NCI-H460 (cell line): ENCODE measurements around the gene TBX21. TPM values are rescaled to one million over a fixed set of nuclear protein-coding genes. Genes with fewer than 3 reads are reported as not detected.
"Not testable (repeated sequence)": the region's sequence is repeated elsewhere in the genome, so short reads cannot be mapped to it uniquely, and the experiment has no call there.

Experiments
- DNase-seq: peaks from one replicate; pipeline ENCODE4 v3.0.0-alpha.2; 2016; ENCODE audit warnings: low read depth; ENCODE audit errors: extremely low read depth
- total RNA-seq: library from RNA; depleted of rRNA; stranded (reverse); fragments of >200 nt; shearing (Covaris generic); gene quantifications from 2 replicates; pipeline ENCODE4 v1.2.3, GENCODE V29; 2014

Gene TBX21
- total RNA-seq, 1 experiment from 2014 or later: not detected

DNA sequence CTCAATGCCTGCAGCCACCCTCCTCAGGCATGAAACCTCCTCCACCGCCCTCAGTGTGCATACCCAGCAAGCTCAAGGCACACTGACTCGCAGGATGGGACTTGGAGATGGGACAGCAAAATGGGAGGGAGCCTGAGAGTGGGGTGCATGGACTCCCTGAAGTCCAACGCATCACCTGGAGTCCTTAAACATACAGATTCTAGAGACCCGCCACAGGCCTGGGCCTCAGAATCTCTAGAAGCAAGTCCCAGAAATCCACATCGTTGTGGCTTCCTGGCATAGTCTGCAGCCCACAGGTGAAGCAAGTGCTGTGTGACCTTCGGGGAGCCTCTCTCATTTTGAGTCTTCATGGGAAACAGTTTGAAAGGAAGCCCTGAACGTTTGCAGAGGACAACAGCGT lies 3.6 kb upstream of the TBX21 start:
- no peak for DNase-seq

DNA sequence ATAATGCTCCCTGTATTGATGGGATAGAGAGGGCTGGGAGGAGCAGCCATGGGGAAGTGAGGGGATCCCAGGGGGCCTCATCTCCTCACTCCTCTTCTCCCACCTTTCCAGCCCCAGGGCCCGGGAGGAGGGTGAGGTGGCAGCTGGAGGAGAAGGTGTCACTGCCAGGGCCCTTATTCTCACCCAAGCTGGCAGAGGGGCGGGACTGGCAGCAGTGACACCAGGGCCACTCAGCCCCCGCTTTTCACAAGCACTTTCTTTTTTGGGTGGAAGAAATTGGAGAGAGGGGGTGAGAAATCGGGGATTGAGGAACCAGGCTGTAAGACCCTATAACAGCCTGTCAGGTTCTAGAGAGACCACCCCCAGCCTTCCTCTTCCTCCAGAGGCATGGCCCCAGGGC lies 2.4 kb upstream of the TBX21 start:
- no peak for DNase-seq

DNA sequence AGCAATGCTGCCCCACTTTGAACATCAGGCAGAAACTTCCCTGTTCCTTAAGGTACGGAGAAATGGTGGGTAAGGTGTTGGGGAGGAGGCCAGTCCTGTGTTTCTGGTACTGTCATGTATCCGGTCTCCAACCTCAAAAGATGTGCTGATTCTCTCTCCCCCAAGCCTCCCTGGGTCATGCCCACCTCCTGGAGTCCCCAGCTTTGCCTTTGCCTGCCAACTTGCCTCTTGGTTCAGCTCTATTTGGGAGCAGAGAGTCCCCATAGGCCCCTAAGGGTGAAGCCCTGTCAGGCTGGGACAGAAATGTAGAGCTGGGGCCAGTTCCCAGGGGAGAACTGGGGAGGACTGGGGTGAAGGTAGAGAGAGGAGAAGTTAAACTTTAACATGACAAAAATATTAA lies 1.6 kb upstream of the TBX21 start:
- DNase-seq: no peak

DNA sequence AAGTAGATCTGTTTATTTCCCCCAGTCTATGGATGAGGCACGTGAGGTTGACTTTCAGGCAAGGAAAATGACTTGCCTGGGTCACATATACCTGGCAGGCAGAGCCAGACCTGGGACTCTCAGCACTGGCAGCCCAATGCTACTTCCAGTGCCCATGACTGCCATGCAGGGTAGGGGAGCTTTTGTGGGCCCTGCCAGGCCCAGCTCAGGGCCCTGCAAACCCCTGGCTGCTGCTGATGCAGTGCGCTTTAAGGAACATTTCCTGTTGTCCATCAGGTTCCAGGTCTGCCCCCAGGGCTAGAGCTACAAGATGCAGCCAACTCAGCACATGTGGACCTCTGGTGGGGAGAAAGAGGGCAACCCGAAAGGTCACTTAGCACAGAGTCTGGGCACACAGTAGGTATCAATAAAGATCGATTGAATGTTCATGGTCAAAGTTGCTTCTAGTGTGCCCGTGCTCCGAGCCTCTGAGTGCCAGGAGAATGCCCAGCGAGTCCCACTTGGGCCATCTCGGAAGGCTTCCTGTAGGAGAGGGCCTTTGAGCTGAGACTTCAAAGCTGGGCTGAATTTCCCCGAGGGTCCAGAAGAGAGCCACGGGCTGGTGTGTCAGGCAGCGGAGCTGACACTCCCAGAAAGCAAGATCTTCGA lies 513 bp upstream of the TBX21 start:
- no peak for DNase-seq

DNA sequence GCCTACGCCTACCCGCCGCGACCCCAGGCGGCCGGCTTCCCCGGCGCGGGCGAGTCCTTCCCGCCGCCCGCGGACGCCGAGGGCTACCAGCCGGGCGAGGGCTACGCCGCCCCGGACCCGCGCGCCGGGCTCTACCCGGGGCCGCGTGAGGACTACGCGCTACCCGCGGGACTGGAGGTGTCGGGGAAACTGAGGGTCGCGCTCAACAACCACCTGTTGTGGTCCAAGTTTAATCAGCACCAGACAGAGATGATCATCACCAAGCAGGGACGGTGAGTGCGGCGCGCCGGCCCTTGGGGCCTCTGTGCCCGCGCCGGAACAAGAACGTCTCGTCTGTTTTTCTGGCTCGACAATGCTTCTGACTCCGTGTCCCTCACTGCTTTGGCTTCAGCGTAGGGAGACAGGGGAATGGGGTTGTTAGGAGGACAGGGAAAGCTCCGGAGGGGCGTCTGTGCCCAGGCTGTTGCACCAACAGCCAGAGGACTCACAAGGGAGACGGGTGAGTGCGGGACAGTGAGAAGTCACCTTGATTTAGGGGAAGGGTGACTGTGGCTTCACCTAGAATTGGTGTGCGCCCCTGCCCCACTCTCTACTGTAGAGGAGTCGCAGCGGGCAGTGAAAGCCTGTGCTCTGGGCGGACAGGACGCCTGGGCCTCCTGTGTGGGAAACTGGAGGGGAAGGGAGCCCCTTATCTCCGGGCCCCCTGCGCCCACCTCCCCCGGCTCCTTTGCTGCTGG lies 806 bp downstream of the TBX21 start:
- DNase-seq: no peak

DNA sequence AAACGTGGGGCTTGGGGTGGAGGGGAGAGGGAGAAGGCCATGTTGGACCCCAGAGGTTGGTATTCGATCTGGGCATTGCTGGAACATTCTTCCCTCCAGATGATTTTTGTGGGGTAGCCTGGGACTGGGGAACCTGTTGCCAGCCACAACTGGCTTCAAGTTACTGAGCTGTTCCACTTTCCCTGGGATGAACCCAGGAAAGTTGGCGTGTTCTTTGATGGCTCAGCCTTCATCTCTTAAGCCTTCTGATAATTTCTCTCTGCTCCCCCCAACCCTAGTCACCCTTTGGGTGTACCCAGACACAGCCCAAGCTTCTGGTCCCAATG lies 2.1 kb downstream of the TBX21 start:
- no peak for DNase-seq

DNA sequence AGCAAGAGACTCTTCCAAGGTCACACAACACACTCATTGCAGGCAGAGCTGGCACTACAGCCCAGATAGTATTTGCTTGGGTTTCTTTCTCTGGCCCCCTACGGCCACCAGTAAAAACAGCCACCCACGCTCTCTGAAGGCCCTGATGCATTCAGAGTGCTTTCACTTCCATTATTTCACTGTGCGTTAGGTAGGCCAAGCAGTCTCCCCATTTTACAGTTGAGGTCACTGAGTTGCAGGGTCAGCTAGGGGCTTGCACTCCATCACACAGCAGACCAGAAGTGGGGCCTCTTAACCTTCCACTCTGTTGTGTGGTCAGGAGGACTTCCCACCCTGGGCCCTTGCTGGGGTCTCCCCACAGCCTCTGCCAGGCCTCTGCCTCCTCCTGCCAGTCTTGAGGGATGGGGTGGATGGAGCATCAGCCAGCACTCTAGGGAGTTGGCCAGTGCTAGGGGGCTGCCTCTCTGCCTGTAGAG lies 2.5 kb downstream of the TBX21 start:
- no peak for DNase-seq

DNA sequence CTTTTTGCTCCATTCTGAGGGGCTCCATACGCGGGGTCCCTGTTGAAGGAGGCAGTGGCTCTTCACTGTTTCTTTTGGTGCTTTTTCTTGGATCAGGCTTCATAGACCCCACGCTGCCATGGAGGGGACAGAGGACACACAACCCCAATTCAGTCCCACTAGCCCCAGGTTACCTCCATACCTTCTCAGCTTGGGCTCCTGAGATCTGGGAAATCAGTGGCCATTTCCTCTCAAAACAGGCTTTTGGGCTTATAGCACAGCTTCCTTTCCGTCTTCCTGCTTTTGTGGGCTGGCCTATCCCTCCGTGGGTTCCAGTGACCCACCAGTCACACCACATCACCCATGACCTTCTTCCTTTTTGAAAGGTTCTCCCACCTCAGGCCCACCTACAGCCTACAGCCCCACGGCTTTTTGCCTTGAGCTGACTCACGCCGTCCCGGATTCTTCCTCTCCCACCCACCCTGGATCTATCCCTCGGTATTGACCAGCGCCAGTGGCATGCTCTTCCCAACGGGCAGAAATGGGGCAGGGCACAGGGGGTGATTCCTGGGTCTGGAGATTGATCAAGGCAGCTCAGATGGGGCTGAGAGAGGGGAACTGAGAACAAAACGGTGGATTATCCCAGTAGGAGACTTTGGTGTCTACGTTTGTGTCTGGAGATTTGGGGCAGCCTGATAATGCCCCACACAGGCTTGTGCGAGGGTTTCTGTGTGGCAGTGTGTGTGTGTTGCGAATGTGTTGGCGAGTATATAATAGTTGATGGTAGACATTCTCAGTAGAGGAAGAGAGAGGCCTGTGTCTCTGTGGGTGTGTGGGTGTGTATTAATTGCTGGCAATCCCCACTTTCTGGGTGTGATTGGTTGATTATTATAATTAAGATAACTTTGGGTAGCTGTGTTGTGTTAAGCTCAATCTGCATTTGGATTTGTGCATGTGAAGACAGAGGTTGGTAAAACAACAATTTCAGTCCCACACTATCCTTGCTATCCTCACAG lies 3.8 kb downstream of the TBX21 start:
- no peak for DNase-seq

DNA sequence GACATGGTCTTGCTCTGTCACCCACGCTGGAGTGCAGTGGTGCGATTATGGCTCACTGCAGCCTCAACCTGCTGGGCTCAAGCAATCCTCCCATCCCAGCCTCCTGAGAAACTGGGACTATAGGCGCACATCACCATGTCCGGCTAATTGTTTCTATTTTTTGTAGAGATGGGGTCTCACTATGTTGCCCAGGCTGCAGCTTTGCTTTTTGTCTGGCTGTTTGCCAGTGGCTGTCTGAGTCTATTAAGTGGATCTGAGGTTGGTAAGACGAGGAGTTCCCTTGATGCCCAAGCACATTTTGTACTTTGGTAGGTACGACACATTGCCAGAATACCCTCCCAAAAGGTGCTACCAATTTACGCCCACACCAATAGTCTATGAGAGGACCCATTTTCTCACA lies 5.1 kb downstream of the TBX21 start:
- DNase-seq: no peak

DNA sequence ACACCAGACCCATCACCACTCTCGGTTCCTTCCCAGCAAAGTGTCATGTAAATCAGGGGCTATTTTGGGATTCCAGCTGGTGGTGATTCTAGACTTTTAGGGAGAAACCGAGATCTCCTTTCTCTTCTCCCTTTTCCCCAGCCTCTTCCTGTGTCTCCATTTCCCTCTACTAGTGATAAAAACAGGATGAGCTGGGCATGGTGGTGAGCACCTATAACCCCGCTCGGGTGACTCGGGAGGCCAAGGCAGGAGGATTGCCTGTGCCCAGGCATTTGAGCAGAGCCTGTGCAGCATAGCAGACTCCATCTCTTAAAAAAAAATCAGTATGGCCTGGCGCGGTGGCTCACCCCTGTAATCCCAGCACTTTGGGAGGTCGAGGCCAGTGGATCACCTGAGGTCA lies 6.1 kb downstream of the TBX21 start:
- no peak for DNase-seq

DNA sequence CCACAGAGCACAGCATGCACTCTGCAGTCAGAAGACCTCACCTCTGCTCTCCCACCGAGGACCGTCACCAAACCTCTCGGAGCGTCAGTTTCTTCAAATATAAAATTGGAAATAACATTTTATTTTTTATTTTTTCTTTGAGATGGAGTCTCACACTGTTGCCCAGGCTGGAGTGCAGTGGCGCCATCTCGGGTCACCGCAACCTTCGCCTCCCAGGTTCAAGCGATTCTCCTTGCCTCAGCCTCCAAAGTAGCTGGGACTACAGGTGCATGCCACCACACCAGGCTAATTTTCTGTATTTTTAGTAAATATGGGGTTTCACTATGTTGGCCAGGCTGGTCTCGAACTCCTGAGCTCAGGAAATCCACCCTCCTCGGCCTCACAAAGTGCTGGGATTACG lies 6.9 kb downstream of the TBX21 start:
- not testable (repeated sequence) for DNase-seq

DNA sequence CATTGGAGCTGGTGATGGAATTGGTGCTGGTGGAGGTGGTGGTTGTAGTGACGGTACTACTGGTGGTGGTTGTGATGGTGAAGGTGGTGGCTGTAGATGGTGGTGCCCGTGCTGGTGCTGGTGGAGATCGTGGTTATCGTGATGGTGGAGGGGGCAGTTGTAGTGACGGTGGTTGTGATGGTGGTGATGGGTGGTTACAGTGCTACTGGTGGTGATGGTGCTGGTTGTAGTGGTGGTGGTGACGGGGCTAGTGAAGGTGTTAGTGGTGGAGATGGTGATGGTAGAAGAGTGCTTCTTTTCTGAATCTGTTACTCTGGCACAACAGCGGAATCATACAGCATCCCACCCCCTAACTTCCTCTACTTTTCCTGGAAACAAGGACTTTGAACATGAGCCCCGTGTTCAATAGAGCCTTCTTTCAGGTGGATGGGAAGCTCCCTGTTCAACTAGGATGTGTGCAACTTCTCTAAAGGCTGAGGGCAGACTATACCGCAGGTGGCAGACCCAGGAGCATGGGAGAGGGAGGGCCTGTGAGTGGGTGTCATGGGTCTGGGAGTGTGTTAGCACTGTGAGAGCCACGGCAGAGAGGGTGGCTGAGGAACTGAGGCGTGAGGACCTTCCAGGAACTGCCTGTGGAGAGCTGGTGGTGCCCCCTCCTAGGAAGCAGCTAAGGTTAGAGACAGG lies 8.2 kb downstream of the TBX21 start:
- DNase-seq: no peak

DNA sequence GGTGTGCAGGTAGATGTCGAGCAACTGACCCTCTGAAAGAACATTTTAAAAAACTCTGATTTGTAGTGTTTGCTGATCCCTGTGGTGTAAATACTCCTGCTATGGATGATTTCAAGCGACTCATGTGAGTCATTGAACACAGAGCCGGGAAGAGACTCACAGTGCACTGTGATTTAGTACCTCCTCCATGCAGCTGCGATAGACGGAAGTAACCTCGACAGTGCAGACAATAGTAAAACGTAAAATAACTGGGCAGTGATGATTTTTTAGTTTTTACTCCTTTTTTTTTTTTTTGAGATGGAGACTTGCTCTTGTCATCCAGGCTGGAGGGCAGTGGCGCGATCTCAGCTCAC lies 8.7 kb downstream of the TBX21 start:
- no peak for DNase-seq

DNA sequence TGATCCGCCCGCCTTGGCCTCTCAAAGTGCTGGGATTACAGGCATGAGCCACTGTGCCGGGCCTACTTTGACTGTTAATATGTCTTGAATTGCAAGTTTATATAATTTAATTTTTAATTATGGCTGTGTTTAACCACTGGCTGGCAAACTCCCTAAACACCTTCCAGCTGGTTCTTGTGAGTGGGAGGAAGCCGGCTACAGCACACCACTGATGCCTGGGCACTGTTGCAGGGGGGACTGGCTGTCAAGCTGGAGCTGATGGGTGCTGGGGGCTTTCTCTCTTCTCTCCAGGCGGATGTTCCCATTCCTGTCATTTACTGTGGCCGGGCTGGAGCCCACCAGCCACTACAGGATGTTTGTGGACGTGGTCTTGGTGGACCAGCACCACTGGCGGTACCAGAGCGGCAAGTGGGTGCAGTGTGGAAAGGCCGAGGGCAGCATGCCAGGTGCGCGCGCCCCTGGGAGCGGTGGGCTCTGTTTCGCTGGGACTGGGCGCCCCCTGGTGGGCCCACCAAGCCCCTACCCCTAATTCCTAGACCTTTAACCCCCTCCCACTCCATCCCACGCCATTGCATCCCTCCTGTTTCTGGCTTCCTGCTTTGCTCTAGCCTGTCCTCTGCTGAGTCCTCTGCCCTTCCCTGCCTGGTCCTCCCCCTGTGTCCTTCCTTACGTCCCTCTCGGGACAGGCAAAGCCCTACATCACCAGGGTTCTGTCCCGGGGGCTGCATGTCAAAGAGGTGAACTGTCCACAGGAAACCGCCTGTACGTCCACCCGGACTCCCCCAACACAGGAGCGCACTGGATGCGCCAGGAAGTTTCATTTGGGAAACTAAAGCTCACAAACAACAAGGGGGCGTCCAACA lies 9.5 kb downstream of the TBX21 start:
- DNase-seq: no peak

DNA sequence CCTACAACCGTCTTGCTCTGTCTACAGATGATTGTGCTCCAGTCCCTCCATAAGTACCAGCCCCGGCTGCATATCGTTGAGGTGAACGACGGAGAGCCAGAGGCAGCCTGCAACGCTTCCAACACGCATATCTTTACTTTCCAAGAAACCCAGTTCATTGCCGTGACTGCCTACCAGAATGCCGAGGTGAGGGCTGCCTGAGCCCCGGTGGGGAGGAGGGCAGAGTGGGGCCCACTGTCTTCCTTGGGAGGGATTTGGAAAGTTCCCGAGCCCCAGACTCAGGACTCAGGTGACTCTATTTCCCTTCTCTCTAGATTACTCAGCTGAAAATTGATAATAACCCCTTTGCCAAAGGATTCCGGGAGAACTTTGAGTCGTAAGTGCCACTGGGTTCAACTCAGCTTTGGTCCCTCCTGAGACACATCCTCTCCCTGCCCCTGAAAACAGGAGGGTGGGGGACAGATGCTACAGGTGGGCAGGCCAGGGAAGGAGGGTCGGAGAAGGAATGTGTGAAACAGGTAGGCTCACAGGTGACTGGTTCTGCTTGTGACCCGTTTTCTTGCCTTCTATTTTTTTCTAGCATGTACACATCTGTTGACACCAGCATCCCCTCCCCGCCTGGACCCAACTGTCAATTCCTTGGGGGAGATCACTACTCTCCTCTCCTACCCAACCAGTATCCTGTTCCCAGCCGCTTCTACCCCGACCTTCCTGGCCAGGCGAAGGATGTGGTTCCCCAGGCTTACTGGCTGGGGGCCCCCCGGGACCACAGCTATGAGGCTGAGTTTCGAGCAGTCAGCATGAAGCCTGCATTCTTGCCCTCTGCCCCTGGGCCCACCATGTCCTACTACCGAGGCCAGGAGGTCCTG lies 11.4 kb downstream of the TBX21 start:
- DNase-seq: no peak

DNA sequence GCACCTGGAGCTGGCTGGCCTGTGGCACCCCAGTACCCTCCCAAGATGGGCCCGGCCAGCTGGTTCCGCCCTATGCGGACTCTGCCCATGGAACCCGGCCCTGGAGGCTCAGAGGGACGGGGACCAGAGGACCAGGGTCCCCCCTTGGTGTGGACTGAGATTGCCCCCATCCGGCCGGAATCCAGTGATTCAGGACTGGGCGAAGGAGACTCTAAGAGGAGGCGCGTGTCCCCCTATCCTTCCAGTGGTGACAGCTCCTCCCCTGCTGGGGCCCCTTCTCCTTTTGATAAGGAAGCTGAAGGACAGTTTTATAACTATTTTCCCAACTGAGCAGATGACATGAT lies 12.0 kb downstream of the TBX21 start:
- DNase-seq: no peak

DNA sequence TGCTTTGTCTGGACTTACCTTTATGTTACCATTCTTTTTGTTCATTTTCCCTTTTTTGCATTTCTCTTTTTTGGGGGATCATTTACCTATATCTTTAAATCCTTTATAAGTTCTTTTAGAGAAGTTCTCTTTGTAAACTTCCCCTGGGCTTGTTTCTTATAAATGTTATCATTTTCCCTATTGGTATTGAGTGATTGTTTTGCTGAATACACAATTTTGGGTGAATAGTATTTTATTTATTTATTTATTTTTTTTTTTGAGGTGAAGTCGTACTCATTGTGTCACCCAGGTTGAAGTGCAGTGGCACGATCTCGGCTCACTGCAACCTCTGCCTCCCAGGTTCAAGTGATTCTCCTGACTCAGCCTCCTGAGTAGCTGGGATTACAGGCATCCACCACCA lies 18.4 kb downstream of the TBX21 start:
- no peak for DNase-seq

DNA sequence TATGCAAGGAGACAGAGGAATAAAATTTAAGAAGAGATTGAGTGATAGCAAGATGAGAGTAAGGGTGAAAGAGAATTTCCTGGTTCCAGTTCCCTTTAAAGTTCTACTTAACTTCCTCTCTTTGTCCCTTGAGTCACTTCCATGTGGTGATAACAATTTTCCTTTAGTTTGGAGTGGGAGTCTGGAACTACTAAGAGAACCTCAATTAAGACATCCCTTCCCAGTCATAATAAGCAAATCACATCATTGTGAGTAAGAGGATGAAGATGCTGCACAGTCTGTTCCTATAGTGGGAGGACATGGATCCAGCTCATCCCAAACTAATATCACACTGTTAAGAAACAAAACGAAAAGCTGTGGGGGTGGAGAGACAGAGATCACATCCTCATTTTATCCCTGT lies 24.4 kb downstream of the TBX21 start:
- DNase-seq: no peak
